HG02798 (cell line): Measurements from ENCODE around the gene SNCAIP.

Source experiments
- ATAC-seq: cut with Tn5 transposase; IDR thresholded peaks from one replicate; pipeline ENCODE4 v1.9.1; 2021; ENCODE audit warnings: mild to moderate bottlenecking; ENCODE audit not compliant: unreplicated experiment, poor library complexity

Gene SNCAIP

GRCh38 chr5:122311961-122312590 lies at the start of gene SNCAIP:
SNCAIP (plus strand) TSS chr5:122312237; CDS start chr5:122391135, 78,898 bp downstream.
- ATAC-seq = peak; percentile 62

- ATAC-seq = no peak
These were observed 48.5 kb upstream of the SNCAIP start for GRCh38 chr5:122263352-122264030.

- ATAC-seq = no peak
These were observed 47.4 kb upstream of the SNCAIP start for GRCh38 chr5:122264610-122265009.

- ATAC-seq = no peak
These were observed 44.9 kb upstream of the SNCAIP start for GRCh38 chr5:122267185-122267584.

- ATAC-seq = no peak
These were observed 38.3 kb upstream of the SNCAIP start for GRCh38 chr5:122273696-122274095.

GRCh38 chr5:122283592-122283991 lies 28.4 kb upstream of the SNCAIP start:
- ATAC-seq = no peak

- no peak for ATAC-seq
These were observed 25.5 kb upstream of the SNCAIP start for GRCh38 chr5:122286541-122286940.

GRCh38 chr5:122287101-122287500 lies 24.9 kb upstream of the SNCAIP start:
- ATAC-seq = no peak

- no peak for ATAC-seq
These were observed 20.8 kb upstream of the SNCAIP start for GRCh38 chr5:122291000-122291901.

GRCh38 chr5:122292332-122292731 lies 19.7 kb upstream of the SNCAIP start:
- no peak for ATAC-seq

- ATAC-seq = peak; percentile 62
These were observed 16.9 kb upstream of the SNCAIP start for GRCh38 chr5:122295138-122295537.

GRCh38 chr5:122296871-122297270 lies 15.2 kb upstream of the SNCAIP start:
- no peak for ATAC-seq

GRCh38 chr5:122297587-122298298 lies 14.3 kb upstream of the SNCAIP start:
- peak; percentile 78 for ATAC-seq

GRCh38 chr5:122300374-122300773 lies 11.7 kb upstream of the SNCAIP start:
- no peak for ATAC-seq

- ATAC-seq = no peak
These were observed 11.0 kb upstream of the SNCAIP start for GRCh38 chr5:122301016-122301415.

- no peak for ATAC-seq
These were observed 7.4 kb upstream of the SNCAIP start for GRCh38 chr5:122304471-122305215.

GRCh38 chr5:122306461-122306860 lies 5.6 kb upstream of the SNCAIP start:
- ATAC-seq = no peak

- ATAC-seq = no peak
These were observed 1.1 kb upstream of the SNCAIP start for GRCh38 chr5:122310889-122311288.

GRCh38 chr5:122311497-122311960 lies 508 bp upstream of the SNCAIP start:
- peak; percentile 9 for ATAC-seq
